Medulla oblongata (tissue), 1 donor: ENCODE results near the gene IRF4.
"Not testable (repeated sequence)": the region's sequence is repeated elsewhere in the genome, so short reads cannot be mapped to it uniquely, and the experiment has no call there.

ENCODE experiments used
- DNase-seq: peaks from one replicate; pipeline ENCODE4 v3.0.0-alpha.2; 2015; ENCODE audit errors: extremely low spot score

The IRF4 gene

GRCh38 chr6:421211-421610 lies 29.7 kb downstream of the IRF4 start:
- no peak for DNase-seq

- no peak for DNase-seq
Observed at GRCh38 chr6:422433-423054, 31.0 kb downstream of the IRF4 start.

- DNase-seq, result no peak
Observed at GRCh38 chr6:423055-423798, 31.7 kb downstream of the IRF4 start.

GRCh38 chr6:423799-424345 lies 32.3 kb downstream of the IRF4 start:
- no peak for DNase-seq

- no peak for DNase-seq
Observed at GRCh38 chr6:424741-425417, 33.3 kb downstream of the IRF4 start.

- DNase-seq, result not testable (repeated sequence)
Observed at GRCh38 chr6:425418-425788, 33.9 kb downstream of the IRF4 start.

GRCh38 chr6:426198-426738 lies 34.7 kb downstream of the IRF4 start:
- DNase-seq, result not testable (repeated sequence)

GRCh38 chr6:428047-428603 lies 36.6 kb downstream of the IRF4 start:
- no peak for DNase-seq

- DNase-seq, result no peak
Observed at GRCh38 chr6:429515-430121, 38.1 kb downstream of the IRF4 start.

- no peak for DNase-seq
Observed at GRCh38 chr6:431504-431903, 40.0 kb downstream of the IRF4 start.

GRCh38 chr6:431986-432385 lies 40.4 kb downstream of the IRF4 start:
- DNase-seq, result no peak

GRCh38 chr6:434051-434705 lies 42.6 kb downstream of the IRF4 start:
- DNase-seq, result no peak

- no peak for DNase-seq
Observed at GRCh38 chr6:435441-436307, 44.1 kb downstream of the IRF4 start.

- no peak for DNase-seq
Observed at GRCh38 chr6:436308-437036, 44.9 kb downstream of the IRF4 start.

- no peak for DNase-seq
Observed at GRCh38 chr6:437037-437392, 45.5 kb downstream of the IRF4 start.

- DNase-seq, result no peak
Observed at GRCh38 chr6:438634-439170, 47.1 kb downstream of the IRF4 start.

GRCh38 chr6:439641-440167 lies 48.2 kb downstream of the IRF4 start:
- DNase-seq, result no peak

- no peak for DNase-seq
Observed at GRCh38 chr6:441126-441920, 49.8 kb downstream of the IRF4 start.
